B cell (primary cell): Measurements from ENCODE around the gene RGSL1.

Experiments
- CTCF ChIP-seq: fragments of 200-600 bp; IDR thresholded peaks from one replicate; pipeline ENCODE4 v1.8.0; 2022; ENCODE audit warnings: antibody characterized with exemption, mild to moderate bottlenecking
- EZH2 ChIP-seq: IDR thresholded peaks from 2 replicates; pipeline ENCODE4 v1.6.1; 2012; ENCODE audit warnings: borderline replicate concordance, low read depth, mild to moderate bottlenecking, moderate library complexity, low read length; ENCODE audit not compliant: insufficient read depth, poor library complexity, severe bottlenecking

DNA sequence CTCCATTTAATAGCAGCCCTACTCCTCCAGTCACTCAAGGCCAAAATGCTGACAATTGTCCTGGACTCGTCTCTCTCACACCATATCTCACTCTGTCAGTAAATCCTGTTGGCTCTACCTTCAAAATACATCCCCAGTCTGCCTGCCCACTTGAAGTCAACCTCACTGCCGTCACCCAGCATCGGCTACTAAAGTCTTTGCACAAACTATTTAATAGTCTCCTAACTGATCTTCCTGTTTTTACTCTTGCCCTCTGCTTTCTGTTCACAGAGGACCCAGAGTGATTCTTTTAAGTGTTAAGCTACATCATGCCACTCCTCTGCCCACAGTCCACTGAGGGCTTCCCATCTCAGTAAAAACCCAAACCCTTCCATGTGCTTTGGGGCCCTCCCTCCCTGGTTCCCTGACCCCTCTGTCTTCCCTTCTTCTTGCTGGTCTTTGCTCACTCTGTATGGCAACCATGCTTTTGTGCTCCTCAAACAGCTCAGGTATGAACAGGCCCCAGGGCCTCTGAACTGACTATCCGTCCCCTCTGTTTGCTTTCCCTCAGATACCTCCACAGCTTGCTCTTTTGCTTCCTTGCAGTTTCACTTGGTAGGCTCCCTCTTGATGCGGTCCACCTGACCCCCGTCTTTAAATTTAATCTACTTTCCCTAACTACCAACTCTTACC lies 120.1 kb downstream of the RGSL1 start:
- TF ChIP-seq CTCF, result no peak
- no peak for TF ChIP-seq EZH2
